Mucosa of descending colon (tissue), 3 donors: Measurements from ENCODE around the gene VWC2. TPM values are rescaled to one million over a fixed set of nuclear protein-coding genes. Genes with fewer than 3 reads are reported as not detected.

Source experiments
- ATAC-seq: fragments of 200-7000 bp; cut with Tn5 transposase; one replicate; pipeline ENCODE4 v1.9.1; 2020; ENCODE audit warnings: mild to moderate bottlenecking, moderate library complexity
- DNase-seq, 3 donors: peaks; one replicate each; pipeline ENCODE4 v3.0.0-alpha.2; 2020
- H3K36me3 ChIP-seq: fragments of 200-600 bp; one replicate; pipeline ENCODE4 v1.8.0; 2021; ENCODE audit warnings: low read depth, mild to moderate bottlenecking
- H3K4me1 ChIP-seq: fragments of 200-600 bp; one replicate; pipeline ENCODE4 v1.8.0; 2021; ENCODE audit warnings: low read depth, mild to moderate bottlenecking
- H3K4me3 ChIP-seq: fragments of 200-600 bp; one replicate; pipeline ENCODE4 v1.8.0; 2021; ENCODE audit warnings: mild to moderate bottlenecking
- H3K9me3 ChIP-seq: fragments of 200-600 bp; one replicate; pipeline ENCODE4 v1.8.0; 2021; ENCODE audit warnings: mild to moderate bottlenecking
- intact Hi-C, 2 donors: fragments of 100-400 bp; cut with DNase I in 1 of 2; cut with micrococcal nuclease in 1 of 2; formaldehyde crosslinking; loops; one replicate each; pipeline versions ENCODE4 v1.11.0 to v1.11.1; 2022; cut with DNase I, micrococcal nuclease
- total RNA-seq, 3 donors: library from RNA; stranded (reverse); fragmentation: NEBNext Ultra II Directional in 2 of 3; extraction: Animal tissue kit (Norgen Biotek cat#: 25700) in 2 of 3; gene quantifications; one replicate each; pipeline versions ENCODE4 v1.2.1 to v1.2.4, GENCODE V29; 2021 to 2023
- TF ChIP-seq, protein P1 (sequence below): fragments of 200-600 bp; IDR thresholded peaks from one replicate; pipeline ENCODE4 v1.8.0; 2022; ENCODE audit warnings: antibody characterized with exemption, mild to moderate bottlenecking
- donor health status: DM: no; HTN: no; CAD: no; lungs with moderate emphysema.
- donor health status: DM: no; HTN: no; CAD: no.
- donor health status: DM: no; HTN: yes; CAD: no.

The VWC2 gene
- total RNA-seq, 3 donors from 2014 or later, result 0.06 to 0.17 (median 0.14) TPM

DNA sequence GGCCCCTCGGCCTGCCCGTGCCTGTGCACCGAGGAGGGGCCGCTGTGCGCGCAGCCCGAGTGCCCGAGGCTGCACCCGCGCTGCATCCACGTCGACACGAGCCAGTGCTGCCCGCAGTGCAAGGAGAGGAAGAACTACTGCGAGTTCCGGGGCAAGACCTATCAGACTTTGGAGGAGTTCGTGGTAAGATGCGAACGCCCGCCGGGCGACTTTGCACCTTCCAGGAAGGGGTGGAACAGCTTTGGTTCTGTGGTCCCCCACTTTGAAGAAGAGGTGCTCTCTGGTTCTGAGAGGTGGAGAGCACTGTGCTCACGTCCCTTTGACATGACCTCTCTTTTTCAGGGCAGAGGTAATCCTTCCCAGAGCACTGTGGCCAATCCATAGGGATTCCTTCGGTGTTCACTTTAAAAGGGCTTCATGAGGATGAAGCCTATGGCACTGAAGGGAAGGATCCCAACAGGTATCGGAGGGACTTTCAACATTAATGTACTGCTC lies 2.6 kb downstream of the VWC2 start:
- Histone ChIP-seq H3K9me3 (no peaks in the 10 kb centered on the region), H3K4me3 (no peak overlapping the region), H3K36me3 (no peaks in the 10 kb centered on the region), H3K4me1 (peaks cover 27% of the 10 kb centered on the region)
- TF ChIP-seq, protein P1, sequence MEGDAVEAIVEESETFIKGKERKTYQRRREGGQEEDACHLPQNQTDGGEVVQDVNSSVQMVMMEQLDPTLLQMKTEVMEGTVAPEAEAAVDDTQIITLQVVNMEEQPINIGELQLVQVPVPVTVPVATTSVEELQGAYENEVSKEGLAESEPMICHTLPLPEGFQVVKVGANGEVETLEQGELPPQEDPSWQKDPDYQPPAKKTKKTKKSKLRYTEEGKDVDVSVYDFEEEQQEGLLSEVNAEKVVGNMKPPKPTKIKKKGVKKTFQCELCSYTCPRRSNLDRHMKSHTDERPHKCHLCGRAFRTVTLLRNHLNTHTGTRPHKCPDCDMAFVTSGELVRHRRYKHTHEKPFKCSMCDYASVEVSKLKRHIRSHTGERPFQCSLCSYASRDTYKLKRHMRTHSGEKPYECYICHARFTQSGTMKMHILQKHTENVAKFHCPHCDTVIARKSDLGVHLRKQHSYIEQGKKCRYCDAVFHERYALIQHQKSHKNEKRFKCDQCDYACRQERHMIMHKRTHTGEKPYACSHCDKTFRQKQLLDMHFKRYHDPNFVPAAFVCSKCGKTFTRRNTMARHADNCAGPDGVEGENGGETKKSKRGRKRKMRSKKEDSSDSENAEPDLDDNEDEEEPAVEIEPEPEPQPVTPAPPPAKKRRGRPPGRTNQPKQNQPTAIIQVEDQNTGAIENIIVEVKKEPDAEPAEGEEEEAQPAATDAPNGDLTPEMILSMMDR, result no peak
- intact Hi-C loops, result no loop called here
- ATAC-seq (peak; percentile 37), DNase-seq (no peak)

DNA sequence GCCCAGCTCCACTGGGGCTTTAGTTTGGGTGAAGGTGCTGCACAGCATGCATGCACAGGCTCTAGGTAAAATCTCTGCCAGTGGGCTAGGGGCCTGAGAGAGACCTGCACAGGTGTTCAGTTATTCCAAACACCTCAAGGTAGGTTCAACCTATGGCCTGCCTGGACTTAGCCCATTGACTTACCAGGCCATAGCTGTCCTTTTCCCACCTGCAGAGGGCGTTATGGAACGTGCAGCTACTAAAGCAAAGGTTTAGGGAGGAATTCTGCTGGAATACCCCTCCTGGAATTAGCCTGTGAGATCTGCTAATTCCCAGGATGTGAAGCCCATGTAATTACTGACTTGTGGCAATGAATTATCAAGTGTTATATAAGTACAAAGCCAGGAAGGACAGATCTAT lies 3.6 kb downstream of the VWC2 start:
- peak in 1 of 3 donors; percentile 62 for DNase-seq
- Histone ChIP-seq H3K9me3 (no peaks in the 10 kb centered on the region), H3K4me3 (no peak overlapping the region), H3K4me1 (peaks cover 27% of the 10 kb centered on the region), H3K36me3 (no peaks in the 10 kb centered on the region)
- TF ChIP-seq, protein P1, result no peak
- ATAC-seq, result no peak
- intact Hi-C loops, result no loop called here

DNA sequence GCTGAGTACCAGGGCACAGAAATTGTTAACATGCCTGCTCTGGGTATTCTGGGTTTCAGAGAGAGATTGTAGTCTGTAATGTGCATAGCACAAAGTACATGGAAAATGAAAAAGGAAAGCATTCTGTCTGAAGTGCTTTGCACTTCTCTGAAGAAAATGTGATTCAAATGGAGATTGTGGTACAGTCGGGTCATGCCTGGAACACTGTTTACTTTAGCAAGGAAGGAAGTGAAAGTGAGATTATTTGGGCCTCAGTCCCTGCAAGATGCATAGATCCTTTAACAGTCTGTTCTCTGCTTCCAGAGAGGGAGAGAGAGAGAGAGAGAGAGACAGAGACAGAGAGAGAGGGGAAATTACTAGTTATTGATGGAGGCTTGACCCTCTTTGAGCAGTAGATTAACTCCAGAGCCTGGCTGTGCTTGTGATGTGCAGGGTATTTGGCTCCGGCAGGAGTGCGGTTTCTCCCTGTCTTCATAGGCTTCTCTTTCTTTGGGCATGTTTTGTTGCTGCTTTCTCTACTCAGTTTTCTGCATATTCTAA lies 5.4 kb downstream of the VWC2 start:
- Histone ChIP-seq H3K4me1 (peaks cover 20% of the 10 kb centered on the region), H3K9me3 (no peaks in the 10 kb centered on the region), H3K36me3 (no peaks in the 10 kb centered on the region), H3K4me3 (no peak overlapping the region)
- intact Hi-C loops, result no loop called here
- TF ChIP-seq, protein P1, result no peak
- ATAC-seq (no peak), DNase-seq (no peak)

DNA sequence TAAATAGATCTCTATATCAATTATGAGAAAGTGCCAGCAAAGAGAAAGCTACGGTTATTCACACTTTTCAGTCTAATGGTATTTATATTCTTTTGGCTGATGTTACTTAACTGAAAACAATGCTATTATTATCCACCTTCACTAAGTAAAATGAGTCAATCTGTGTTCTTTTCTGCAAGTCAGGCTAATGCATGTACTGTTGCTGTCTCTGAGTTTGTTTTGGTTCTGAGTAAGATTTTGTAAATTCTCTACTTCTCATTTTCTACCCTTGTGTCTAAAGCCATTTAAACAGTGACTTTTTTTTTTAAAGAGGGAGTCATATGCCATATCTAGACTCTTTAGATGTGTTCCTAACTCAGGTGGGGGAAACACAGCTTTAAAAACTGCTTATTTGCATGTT lies 7.5 kb downstream of the VWC2 start:
- TF ChIP-seq, protein P1, result no peak
- DNase-seq (no peak), ATAC-seq (no peak)
- Histone ChIP-seq H3K36me3 (no peaks in the 10 kb centered on the region), H3K4me1 (no peaks in the 10 kb centered on the region), H3K9me3 (no peaks in the 10 kb centered on the region), H3K4me3 (no peak overlapping the region)
- intact Hi-C loops, result no loop called here

- H3K36me3 ChIP-seq, result no peaks in the 10 kb centered on the region
- no peak overlapping the region for H3K4me3 ChIP-seq
- TF ChIP-seq, protein P1, result no peak
- DNase-seq (no peak), ATAC-seq (peak; percentile 14)
- no peaks in the 10 kb centered on the region for H3K4me1 ChIP-seq
- H3K9me3 ChIP-seq, result no peaks in the 10 kb centered on the region
- intact Hi-C loops, result no loop called here
These were observed 8.6 kb downstream of the VWC2 start for GRCh38 chr7:49781996-49782395.

DNA sequence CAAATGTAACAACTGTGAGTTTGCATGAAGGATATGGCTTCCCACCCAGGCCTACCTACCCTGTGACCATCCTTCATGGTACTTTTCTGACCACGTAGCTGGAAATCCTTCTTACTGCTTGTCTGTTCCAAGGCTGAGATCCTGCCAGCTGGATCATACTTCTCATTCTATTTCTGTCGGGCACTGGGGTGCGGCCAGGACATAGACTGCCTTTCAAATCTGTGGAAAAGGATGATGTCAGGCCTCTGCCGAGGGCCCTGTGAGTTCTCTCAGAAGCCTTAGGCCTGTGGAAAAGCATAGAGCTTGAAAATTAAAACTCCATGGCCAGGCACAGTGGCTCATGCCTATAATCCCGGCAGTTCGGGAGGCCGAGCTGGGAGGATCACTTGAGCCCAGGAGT lies 10.0 kb downstream of the VWC2 start:
- TF ChIP-seq, protein P1, result no peak
- DNase-seq, result no peak
- H3K36me3 ChIP-seq, result no peaks in the 10 kb centered on the region
- intact Hi-C loops, result no loop called here
- no peak overlapping the region for H3K4me3 ChIP-seq
- H3K9me3 ChIP-seq, result no peaks in the 10 kb centered on the region
- no peaks in the 10 kb centered on the region for H3K4me1 ChIP-seq
- no peak for ATAC-seq
